ENCODE results near the gene PRAF2.
A peak's percentile ranks its signal among the peaks of the same experiment; 100 is the strongest.

PRAF2 gene

GRCh38 chrX:49043987-49044281 lies 29.9 kb downstream of the PRAF2 start:
- no peaks in the 10 kb centered on the region for H3K36me3 ChIP-seq (replicated peaks; ENCODE audit: insufficient read depth, low read length)
- peak overlapping the region; percentile 42; the same call in 1 of the 2 replicates for H3K27ac ChIP-seq (ENCODE audit: low read length)
- H4K20me1 ChIP-seq (ENCODE audit: insufficient read depth, low read length), result no peaks in the 10 kb centered on the region
- peak overlapping the region; percentile 91 for H2AFZ ChIP-seq (ENCODE audit: low read length)
- H3K4me2 ChIP-seq (ENCODE audit: low read depth, low read length), result peak overlapping the region; percentile 90
- H3K9ac ChIP-seq (ENCODE audit: low read length), result peak overlapping the region; percentile 56
- no peaks in the 10 kb centered on the region for H3K27me3 ChIP-seq (replicated peaks; ENCODE audit: insufficient read depth, low read length)
- H3K4me1 ChIP-seq (ENCODE audit: low read length), result peaks cover 15% of the 10 kb centered on the region
- H3K9me2 ChIP-seq (replicated peaks; ENCODE audit: insufficient read depth, low read length), result no peaks in the 10 kb centered on the region
- no peak for DNase-seq
- peaks cover 7% of the 10 kb centered on the region; the same call in 1 of the 2 replicates for H3F3A ChIP-seq (ENCODE audit: insufficient read depth, low read length)
- no peaks in the 10 kb centered on the region for H3K9me3 ChIP-seq (replicated peaks; ENCODE audit: insufficient read depth, low read length)
- H3K79me2 ChIP-seq (ENCODE audit: low read length), result peaks cover 21% of the 10 kb centered on the region
- TF ChIP-seq EZH2 (optimal IDR thresholded peaks at IDR 0.05; ENCODE audit: low read depth, low read length) (no peak), CTCF (IDR thresholded peaks at IDR 0.05; ENCODE audit: low read length) (no peak), EZH2phosphoT487 (IDR thresholded peaks at IDR 0.05; ENCODE audit: low read length) (no peak)
- peak overlapping the region; percentile 64 for H3K4me3 ChIP-seq (ENCODE audit: low read length)

- peaks cover 7% of the 10 kb centered on the region; the same call in 1 of the 2 replicates for H3F3A ChIP-seq (ENCODE audit: insufficient read depth, low read length)
- peak within 1 kb of the TSS; percentile 91 for H3K9ac ChIP-seq (ENCODE audit: low read length)
- H3K9me3 ChIP-seq (replicated peaks; ENCODE audit: insufficient read depth, low read length), result no peaks in the 10 kb centered on the region
- no peaks in the 10 kb centered on the region for H3K9me2 ChIP-seq (replicated peaks; ENCODE audit: insufficient read depth, low read length)
- no peaks in the 10 kb centered on the region for H4K20me1 ChIP-seq (ENCODE audit: insufficient read depth, low read length)
- DNase-seq, result peak; percentile 97
- peaks cover 21% of the 10 kb centered on the region for H3K79me2 ChIP-seq (ENCODE audit: low read length)
- H3K4me2 ChIP-seq (ENCODE audit: low read depth, low read length), result peak within 1 kb of the TSS; percentile 90
- no peak for TF ChIP-seq EZH2 (optimal IDR thresholded peaks at IDR 0.05; ENCODE audit: low read depth, low read length)
- TF ChIP-seq CTCF (IDR thresholded peaks at IDR 0.05; ENCODE audit: low read length), result peak; percentile 54
- TF ChIP-seq EZH2phosphoT487 (IDR thresholded peaks at IDR 0.05; ENCODE audit: low read length), result no peak
- peak within 1 kb of the TSS; percentile 91 for H2AFZ ChIP-seq (ENCODE audit: low read length)
- H3K4me1 ChIP-seq (ENCODE audit: low read length), result peaks cover 15% of the 10 kb centered on the region
- H3K4me3 ChIP-seq (ENCODE audit: low read length), result peak within 1 kb of the TSS; percentile 73
- H3K36me3 ChIP-seq (replicated peaks; ENCODE audit: insufficient read depth, low read length), result no peaks in the 10 kb centered on the region
- H3K27ac ChIP-seq (ENCODE audit: low read length), result peak within 1 kb of the TSS; percentile 68
- H3K27me3 ChIP-seq (replicated peaks; ENCODE audit: insufficient read depth, low read length), result no peaks in the 10 kb centered on the region
Measured at GRCh38 chrX:49043220-49043986, 30.4 kb downstream of the PRAF2 start, which contains the start of gene TFE3. TSS of gene TFE3 (minus strand) at chrX:49043357. CDS start at chrX:49043226, 131 bp downstream.

GRCh38 chrX:49042581-49043219 lies 31.1 kb downstream of the PRAF2 start:
- peak overlapping the region; percentile 91 for H3K9ac ChIP-seq (ENCODE audit: low read length)
- H3K79me2 ChIP-seq (ENCODE audit: low read length), result peaks cover 21% of the 10 kb centered on the region
- TF ChIP-seq EZH2phosphoT487 (IDR thresholded peaks at IDR 0.05; ENCODE audit: low read length) (no peak), CTCF (IDR thresholded peaks at IDR 0.05; ENCODE audit: low read length) (no peak), EZH2 (optimal IDR thresholded peaks at IDR 0.05; ENCODE audit: low read depth, low read length) (no peak)
- no peaks in the 10 kb centered on the region for H3K9me3 ChIP-seq (replicated peaks; ENCODE audit: insufficient read depth, low read length)
- H3K27me3 ChIP-seq (replicated peaks; ENCODE audit: insufficient read depth, low read length), result no peaks in the 10 kb centered on the region
- H3K4me2 ChIP-seq (ENCODE audit: low read depth, low read length), result peak overlapping the region; percentile 77
- no peaks in the 10 kb centered on the region for H3K36me3 ChIP-seq (replicated peaks; ENCODE audit: insufficient read depth, low read length)
- peaks cover 7% of the 10 kb centered on the region; the same call in 1 of the 2 replicates for H3F3A ChIP-seq (ENCODE audit: insufficient read depth, low read length)
- H3K4me3 ChIP-seq (ENCODE audit: low read length), result peak overlapping the region; percentile 73
- peak overlapping the region; percentile 68 for H3K27ac ChIP-seq (ENCODE audit: low read length)
- H4K20me1 ChIP-seq (ENCODE audit: insufficient read depth, low read length), result no peaks in the 10 kb centered on the region
- H2AFZ ChIP-seq (ENCODE audit: low read length), result peak overlapping the region; percentile 19; the same call in 1 of the 2 replicates
- no peak for DNase-seq
- H3K9me2 ChIP-seq (replicated peaks; ENCODE audit: insufficient read depth, low read length), result no peaks in the 10 kb centered on the region
- H3K4me1 ChIP-seq (ENCODE audit: low read length), result peaks cover 15% of the 10 kb centered on the region
